ENCODE data around the gene SCD. TPM values are rescaled to one million over a fixed set of nuclear protein-coding genes. Genes with fewer than 3 reads are reported as not detected.

SCD gene
- total and polyA plus RNA-seq, 4 donors, result 43.4 to 1,255 (median 234) TPM

DNA sequence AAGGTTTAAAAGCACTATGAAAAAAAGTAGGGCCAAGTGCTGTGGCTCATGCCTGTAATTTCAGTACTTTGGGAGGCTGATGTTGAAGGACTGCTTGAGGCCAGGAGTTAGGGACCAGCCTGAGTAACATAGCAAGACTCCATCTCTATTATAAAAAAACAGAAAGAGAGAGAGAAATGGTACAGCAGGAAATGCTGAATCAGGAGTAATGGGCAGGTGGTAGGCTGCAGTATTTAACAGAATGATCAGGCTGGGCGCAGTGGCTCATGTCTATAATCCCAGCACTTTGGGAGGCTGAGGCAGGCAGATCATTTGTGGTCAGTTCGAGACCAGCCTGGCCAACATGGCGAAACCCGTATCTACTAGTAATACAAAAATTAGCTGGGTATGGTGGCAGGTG, 49.6 kb downstream of the SCD start:
- Histone ChIP-seq H3K36me3 (ENCODE audit: control insufficient read depth in 4 of 4, insufficient read depth in 3 of 4, low read depth in 1 of 4, low read length in 3 of 4) (no peaks in the 10 kb centered on the region), H3K27me3 (ENCODE audit: control insufficient read depth in 4 of 4, insufficient read depth in 4 of 4, low read length in 3 of 4) (no peaks in the 10 kb centered on the region), H3K27ac (ENCODE audit: low read depth in 1 of 2, low read length in 2 of 2) (no peak overlapping the region), H3K9me3 (ENCODE audit: control insufficient read depth in 4 of 4, low read length in 3 of 4) (no peaks in the 10 kb centered on the region), H3K4me3 (ENCODE audit: low read depth in 1 of 3, low read length in 3 of 3) (no peak overlapping the region), H3K4me1 (ENCODE audit: control insufficient read depth in 4 of 4, insufficient read depth in 4 of 4, low read length in 3 of 4) (peaks cover 0 to 5% (median 0%) of the 10 kb centered on the region in 4 donors), H3K9ac (ENCODE audit: low read depth in 1 of 2, low read length in 2 of 2) (no peak overlapping the region)
- TF ChIP-seq, protein P1, sequence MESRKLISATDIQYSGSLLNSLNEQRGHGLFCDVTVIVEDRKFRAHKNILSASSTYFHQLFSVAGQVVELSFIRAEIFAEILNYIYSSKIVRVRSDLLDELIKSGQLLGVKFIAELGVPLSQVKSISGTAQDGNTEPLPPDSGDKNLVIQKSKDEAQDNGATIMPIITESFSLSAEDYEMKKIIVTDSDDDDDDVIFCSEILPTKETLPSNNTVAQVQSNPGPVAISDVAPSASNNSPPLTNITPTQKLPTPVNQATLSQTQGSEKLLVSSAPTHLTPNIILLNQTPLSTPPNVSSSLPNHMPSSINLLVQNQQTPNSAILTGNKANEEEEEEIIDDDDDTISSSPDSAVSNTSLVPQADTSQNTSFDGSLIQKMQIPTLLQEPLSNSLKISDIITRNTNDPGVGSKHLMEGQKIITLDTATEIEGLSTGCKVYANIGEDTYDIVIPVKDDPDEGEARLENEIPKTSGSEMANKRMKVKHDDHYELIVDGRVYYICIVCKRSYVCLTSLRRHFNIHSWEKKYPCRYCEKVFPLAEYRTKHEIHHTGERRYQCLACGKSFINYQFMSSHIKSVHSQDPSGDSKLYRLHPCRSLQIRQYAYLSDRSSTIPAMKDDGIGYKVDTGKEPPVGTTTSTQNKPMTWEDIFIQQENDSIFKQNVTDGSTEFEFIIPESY (IDR thresholded peaks at IDR 0.05), result no peak
- no peak for TF ChIP-seq JUND (IDR thresholded peaks at IDR 0.05)
- TF ChIP-seq, protein P2, sequence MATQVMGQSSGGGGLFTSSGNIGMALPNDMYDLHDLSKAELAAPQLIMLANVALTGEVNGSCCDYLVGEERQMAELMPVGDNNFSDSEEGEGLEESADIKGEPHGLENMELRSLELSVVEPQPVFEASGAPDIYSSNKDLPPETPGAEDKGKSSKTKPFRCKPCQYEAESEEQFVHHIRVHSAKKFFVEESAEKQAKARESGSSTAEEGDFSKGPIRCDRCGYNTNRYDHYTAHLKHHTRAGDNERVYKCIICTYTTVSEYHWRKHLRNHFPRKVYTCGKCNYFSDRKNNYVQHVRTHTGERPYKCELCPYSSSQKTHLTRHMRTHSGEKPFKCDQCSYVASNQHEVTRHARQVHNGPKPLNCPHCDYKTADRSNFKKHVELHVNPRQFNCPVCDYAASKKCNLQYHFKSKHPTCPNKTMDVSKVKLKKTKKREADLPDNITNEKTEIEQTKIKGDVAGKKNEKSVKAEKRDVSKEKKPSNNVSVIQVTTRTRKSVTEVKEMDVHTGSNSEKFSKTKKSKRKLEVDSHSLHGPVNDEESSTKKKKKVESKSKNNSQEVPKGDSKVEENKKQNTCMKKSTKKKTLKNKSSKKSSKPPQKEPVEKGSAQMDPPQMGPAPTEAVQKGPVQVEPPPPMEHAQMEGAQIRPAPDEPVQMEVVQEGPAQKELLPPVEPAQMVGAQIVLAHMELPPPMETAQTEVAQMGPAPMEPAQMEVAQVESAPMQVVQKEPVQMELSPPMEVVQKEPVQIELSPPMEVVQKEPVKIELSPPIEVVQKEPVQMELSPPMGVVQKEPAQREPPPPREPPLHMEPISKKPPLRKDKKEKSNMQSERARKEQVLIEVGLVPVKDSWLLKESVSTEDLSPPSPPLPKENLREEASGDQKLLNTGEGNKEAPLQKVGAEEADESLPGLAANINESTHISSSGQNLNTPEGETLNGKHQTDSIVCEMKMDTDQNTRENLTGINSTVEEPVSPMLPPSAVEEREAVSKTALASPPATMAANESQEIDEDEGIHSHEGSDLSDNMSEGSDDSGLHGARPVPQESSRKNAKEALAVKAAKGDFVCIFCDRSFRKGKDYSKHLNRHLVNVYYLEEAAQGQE (IDR thresholded peaks at IDR 0.05), result no peak
- TF ChIP-seq TAF1 (conservative IDR thresholded peaks at IDR 0.05), result no peak
- TF ChIP-seq YY1 (IDR thresholded peaks at IDR 0.05), result no peak
- no peak for TF ChIP-seq NR2F2 (IDR thresholded peaks at IDR 0.05)
- no peak for TF ChIP-seq RAD21 (IDR thresholded peaks at IDR 0.05)
- no peak for DNase-seq (ENCODE audit: low spot score)
- 97% methylated on average over 4 of the region's 4 CpGs for WGBS

DNA sequence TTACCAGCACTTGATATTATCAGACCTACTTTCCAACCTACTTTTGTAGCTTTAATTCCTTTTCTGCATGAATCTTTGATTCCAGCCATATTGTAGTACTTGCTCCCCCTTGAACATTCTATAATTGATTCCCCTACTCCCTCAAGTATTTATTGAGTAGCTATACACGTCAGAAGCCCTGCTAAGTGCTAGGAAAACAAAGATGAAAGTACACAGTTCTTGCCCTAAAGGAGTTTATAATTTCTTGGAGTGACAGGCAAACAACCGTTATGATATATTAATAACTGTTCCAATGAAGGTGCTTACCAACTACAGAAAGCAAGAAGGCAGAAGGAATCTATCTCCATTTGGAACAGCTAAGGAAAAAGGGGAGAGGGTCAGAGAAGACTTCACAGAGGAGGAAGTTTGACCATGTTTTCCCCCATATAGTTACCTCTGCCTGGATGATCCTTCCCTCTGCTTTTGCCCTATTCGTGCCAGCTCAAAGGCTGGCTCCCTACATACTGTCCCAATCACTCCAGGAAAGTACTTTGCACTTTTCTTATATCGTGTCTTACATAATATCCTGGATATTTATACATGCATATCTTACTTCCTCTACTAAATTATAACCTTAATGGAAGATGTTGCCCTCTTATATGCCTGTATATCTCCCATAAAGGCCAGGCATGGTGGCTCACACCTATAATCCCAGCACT, 54.7 kb downstream of the SCD start:
- Histone ChIP-seq H3K27ac (ENCODE audit: low read depth in 1 of 2, low read length in 2 of 2) (no peak overlapping the region), H3K9ac (ENCODE audit: low read depth in 1 of 2, low read length in 2 of 2) (no peak overlapping the region), H3K4me3 (ENCODE audit: low read depth in 1 of 3, low read length in 3 of 3) (no peak overlapping the region), H3K9me3 (ENCODE audit: control insufficient read depth in 4 of 4, low read length in 3 of 4) (no peaks in the 10 kb centered on the region), H3K4me1 (ENCODE audit: control insufficient read depth in 4 of 4, insufficient read depth in 4 of 4, low read length in 3 of 4) (no peaks in the 10 kb centered on the region), H3K27me3 (ENCODE audit: control insufficient read depth in 4 of 4, insufficient read depth in 4 of 4, low read length in 3 of 4) (no peaks in the 10 kb centered on the region), H3K36me3 (ENCODE audit: control insufficient read depth in 4 of 4, insufficient read depth in 3 of 4, low read depth in 1 of 4, low read length in 3 of 4) (no peaks in the 10 kb centered on the region)
- TF ChIP-seq YY1 (IDR thresholded peaks at IDR 0.05) (no peak), GABPA (IDR thresholded peaks at IDR 0.05 in 1 of 2, conservative IDR thresholded peaks at IDR 0.05 in 1 of 2) (no peak), HNF4A (conservative IDR thresholded peaks at IDR 0.05) (no peak), FOXA2 (IDR thresholded peaks at IDR 0.05) (no peak), RXRA (IDR thresholded peaks at IDR 0.05) (no peak), FOXA1 (IDR thresholded peaks at IDR 0.05) (no peak), SP1 (IDR thresholded peaks at IDR 0.05) (no peak), TAF1 (conservative IDR thresholded peaks at IDR 0.05) (no peak), RAD21 (IDR thresholded peaks at IDR 0.05) (no peak), HNF4G (IDR thresholded peaks at IDR 0.05) (no peak), NR2F2 (IDR thresholded peaks at IDR 0.05) (no peak), EGR1 (IDR thresholded peaks at IDR 0.05; ENCODE audit: low read depth in 2 of 2) (no peak), JUND (IDR thresholded peaks at IDR 0.05) (no peak)
- TF ChIP-seq, protein P1 (IDR thresholded peaks at IDR 0.05), result no peak
- TF ChIP-seq, protein P3, sequence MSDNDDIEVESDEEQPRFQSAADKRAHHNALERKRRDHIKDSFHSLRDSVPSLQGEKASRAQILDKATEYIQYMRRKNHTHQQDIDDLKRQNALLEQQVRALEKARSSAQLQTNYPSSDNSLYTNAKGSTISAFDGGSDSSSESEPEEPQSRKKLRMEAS (IDR thresholded peaks at IDR 0.05), result no peak
- TF ChIP-seq, protein P4, sequence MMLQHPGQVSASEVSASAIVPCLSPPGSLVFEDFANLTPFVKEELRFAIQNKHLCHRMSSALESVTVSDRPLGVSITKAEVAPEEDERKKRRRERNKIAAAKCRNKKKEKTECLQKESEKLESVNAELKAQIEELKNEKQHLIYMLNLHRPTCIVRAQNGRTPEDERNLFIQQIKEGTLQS (IDR thresholded peaks at IDR 0.05), result no peak
- TF ChIP-seq, protein P5, sequence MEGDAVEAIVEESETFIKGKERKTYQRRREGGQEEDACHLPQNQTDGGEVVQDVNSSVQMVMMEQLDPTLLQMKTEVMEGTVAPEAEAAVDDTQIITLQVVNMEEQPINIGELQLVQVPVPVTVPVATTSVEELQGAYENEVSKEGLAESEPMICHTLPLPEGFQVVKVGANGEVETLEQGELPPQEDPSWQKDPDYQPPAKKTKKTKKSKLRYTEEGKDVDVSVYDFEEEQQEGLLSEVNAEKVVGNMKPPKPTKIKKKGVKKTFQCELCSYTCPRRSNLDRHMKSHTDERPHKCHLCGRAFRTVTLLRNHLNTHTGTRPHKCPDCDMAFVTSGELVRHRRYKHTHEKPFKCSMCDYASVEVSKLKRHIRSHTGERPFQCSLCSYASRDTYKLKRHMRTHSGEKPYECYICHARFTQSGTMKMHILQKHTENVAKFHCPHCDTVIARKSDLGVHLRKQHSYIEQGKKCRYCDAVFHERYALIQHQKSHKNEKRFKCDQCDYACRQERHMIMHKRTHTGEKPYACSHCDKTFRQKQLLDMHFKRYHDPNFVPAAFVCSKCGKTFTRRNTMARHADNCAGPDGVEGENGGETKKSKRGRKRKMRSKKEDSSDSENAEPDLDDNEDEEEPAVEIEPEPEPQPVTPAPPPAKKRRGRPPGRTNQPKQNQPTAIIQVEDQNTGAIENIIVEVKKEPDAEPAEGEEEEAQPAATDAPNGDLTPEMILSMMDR (IDR thresholded peaks at IDR 0.05; ENCODE audit: low read depth, low read length, missing input control), result no peak
- TF ChIP-seq, protein P2 (IDR thresholded peaks at IDR 0.05), result no peak
- DNase-seq (ENCODE audit: low spot score), result no peak
- WGBS, result 84% methylated on average over 4 of the region's 4 CpGs
